Keratinocyte (primary cell): ENCODE results near the gene ALG3. TPM values are rescaled to one million over a fixed set of nuclear protein-coding genes. Genes with fewer than 3 reads are reported as not detected.

Experiments used
- DNase-seq: peaks from one replicate; pipeline ENCODE4 v3.0.0-alpha.2; 2011; ENCODE audit warnings: low read depth, missing footprints, low spot score
- FAIRE-seq: peaks from 2 replicates; lab custom pipeline; 2011; peaks lifted over from hg19 to GRCh38; lab: Jason Lieb, UNC
- H2AFZ ChIP-seq: 2 replicates; pipeline ENCODE4 v1.6.0; 2012; ENCODE audit warnings: low read length, control low read depth, inconsistent platforms; ENCODE audit not compliant: control insufficient read depth
- H3K27ac ChIP-seq: 2 replicates; pipeline ENCODE4 v1.5.1; 2011; ENCODE audit warnings: low read length; ENCODE audit not compliant: control insufficient read depth, insufficient read depth
- H3K27me3 ChIP-seq: 3 replicates; pipeline ENCODE4 v1.6.0; 2011; ENCODE audit warnings: low read length; ENCODE audit not compliant: control insufficient read depth, insufficient read depth; ENCODE audit errors: extremely low read depth
- H3K36me3 ChIP-seq, 2 experiments: 2 replicates in 1 of 2; 3 replicates in 1 of 2; pipeline ENCODE4 v1.5.1; 2011; ENCODE audit warnings: low read length in 2 of 2, mild to moderate bottlenecking in 1 of 2; ENCODE audit not compliant: control insufficient read depth in 2 of 2, insufficient read depth in 2 of 2; ENCODE audit errors: extremely low read depth in 1 of 2
- H3K4me1 ChIP-seq: 3 replicates; pipeline ENCODE4 v1.5.1; 2011; ENCODE audit warnings: low read length; ENCODE audit not compliant: control insufficient read depth, insufficient read depth; ENCODE audit errors: extremely low read depth
- H3K4me2 ChIP-seq: 3 replicates; pipeline ENCODE4 v1.6.0; 2011; ENCODE audit warnings: low read depth, low read length; ENCODE audit not compliant: control insufficient read depth, insufficient read depth; ENCODE audit errors: extremely low read depth
- H3K4me3 ChIP-seq, 3 experiments: fragments of 200-600 bp in 1 of 3; sonication (generic) in 1 of 3; 2 replicates in 2 of 3; 3 replicates in 1 of 3; pipeline ENCODE4 v1.5.1; 2011 to 2016; ENCODE audit warnings: low read length in 3 of 3, mild to moderate bottlenecking in 3 of 3, control low read depth in 2 of 3, inconsistent platforms in 1 of 3, low read depth in 1 of 3, mixed read lengths in 1 of 3, mixed run types in 1 of 3, moderate library complexity in 1 of 3; ENCODE audit not compliant: control insufficient read depth in 2 of 3, insufficient read depth in 2 of 3; ENCODE audit errors: extremely low read depth in 1 of 3
- H3K79me2 ChIP-seq: 2 replicates; pipeline ENCODE4 v1.6.0; 2012; ENCODE audit warnings: low read length; ENCODE audit not compliant: control insufficient read depth, insufficient read depth
- H3K9ac ChIP-seq: 3 replicates; pipeline ENCODE4 v1.6.0; 2011; ENCODE audit warnings: low read length; ENCODE audit not compliant: control insufficient read depth, insufficient read depth; ENCODE audit errors: extremely low read depth
- H3K9me1 ChIP-seq: 3 replicates; pipeline ENCODE4 v1.6.0; 2011; ENCODE audit warnings: low read length; ENCODE audit not compliant: control insufficient read depth, insufficient read depth; ENCODE audit errors: extremely low read depth
- H3K9me3 ChIP-seq: 2 replicates; pipeline ENCODE4 v1.5.1; 2012; ENCODE audit warnings: low read depth, low read length; ENCODE audit not compliant: control insufficient read depth
- H4K20me1 ChIP-seq: 3 replicates; pipeline ENCODE4 v1.6.0; 2011; ENCODE audit warnings: low read length; ENCODE audit not compliant: control insufficient read depth, insufficient read depth; ENCODE audit errors: extremely low read depth
- EZH2 ChIP-seq: IDR thresholded peaks from one replicate; pipeline ENCODE4 v1.6.1; 2012; ENCODE audit warnings: inconsistent platforms, mild to moderate bottlenecking, low read length, moderate library complexity
- dilution Hi-C: fragments of 300-500 bp; cut with MboI; formaldehyde crosslinking; loops from one replicate; pipeline ENCODE4 v1.7.0; 2020; ENCODE audit warnings: low sequenced_read_pairs; ENCODE audit not compliant: extremely low pct_ligation_motif_present
- polyA plus RNA-seq, 5 experiments: library from polyadenylated mRNA; depleted of rRNA in 3 of 5; stranded (reverse) in 3 of 5; stranded (forward) in 1 of 5; unstranded in 1 of 5; fragments of >200 nt; gene quantifications; 1 replicate in 1 of 5; 2 replicates in 3 of 5; 3 replicates in 1 of 5; pipeline versions ENCODE4 v1.2.1 to v1.2.3, GENCODE V29; 2011 to 2012; ENCODE audit warnings: missing spikeins in 2 of 5, low read depth in 1 of 5, low replicate concordance in 1 of 5
- TF ChIP-seq, protein P1 (sequence below), 3 experiments: IDR thresholded peaks in 1 of 3; conservative IDR thresholded peaks in 1 of 3; optimal IDR thresholded peaks in 1 of 3; 2 replicates in 2 of 3; 3 replicates in 1 of 3; pipeline versions ENCODE3 to v1.5.1; 2011; ENCODE audit warnings: low read length in 3 of 3, mild to moderate bottlenecking in 3 of 3, moderate library complexity in 2 of 3, control low read depth in 1 of 3, inconsistent platforms in 1 of 3; ENCODE audit not compliant: insufficient read depth in 2 of 3; ENCODE audit errors: extremely low read depth in 1 of 3

Gene ALG3
- polyA plus RNA-seq, 1 donor (not counting 4 experiments of a cell fraction or from before 2014, with no cell fraction given), result 48.2 TPM

- Histone ChIP-seq H3K9ac (no peak overlapping the region), H3K27me3 (peaks cover 4% of the 10 kb centered on the region), H3K9me3 (no peaks in the 10 kb centered on the region), H2AFZ (no peak overlapping the region), H3K36me3 (no peaks in the 10 kb centered on the region), H3K9me1 (no peaks in the 10 kb centered on the region), H3K79me2 (no peaks in the 10 kb centered on the region), H3K27ac (no peak overlapping the region), H4K20me1 (no peaks in the 10 kb centered on the region), H3K4me1 (no peaks in the 10 kb centered on the region), H3K4me3 (no peak overlapping the region), H3K4me2 (no peak overlapping the region)
- DNase-seq (no peak), FAIRE-seq (no peak)
- dilution Hi-C loops, result no loop called here
- TF ChIP-seq EZH2, result no peak
- TF ChIP-seq, protein P1, sequence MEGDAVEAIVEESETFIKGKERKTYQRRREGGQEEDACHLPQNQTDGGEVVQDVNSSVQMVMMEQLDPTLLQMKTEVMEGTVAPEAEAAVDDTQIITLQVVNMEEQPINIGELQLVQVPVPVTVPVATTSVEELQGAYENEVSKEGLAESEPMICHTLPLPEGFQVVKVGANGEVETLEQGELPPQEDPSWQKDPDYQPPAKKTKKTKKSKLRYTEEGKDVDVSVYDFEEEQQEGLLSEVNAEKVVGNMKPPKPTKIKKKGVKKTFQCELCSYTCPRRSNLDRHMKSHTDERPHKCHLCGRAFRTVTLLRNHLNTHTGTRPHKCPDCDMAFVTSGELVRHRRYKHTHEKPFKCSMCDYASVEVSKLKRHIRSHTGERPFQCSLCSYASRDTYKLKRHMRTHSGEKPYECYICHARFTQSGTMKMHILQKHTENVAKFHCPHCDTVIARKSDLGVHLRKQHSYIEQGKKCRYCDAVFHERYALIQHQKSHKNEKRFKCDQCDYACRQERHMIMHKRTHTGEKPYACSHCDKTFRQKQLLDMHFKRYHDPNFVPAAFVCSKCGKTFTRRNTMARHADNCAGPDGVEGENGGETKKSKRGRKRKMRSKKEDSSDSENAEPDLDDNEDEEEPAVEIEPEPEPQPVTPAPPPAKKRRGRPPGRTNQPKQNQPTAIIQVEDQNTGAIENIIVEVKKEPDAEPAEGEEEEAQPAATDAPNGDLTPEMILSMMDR (optimal IDR thresholded peaks at IDR 0.05 in 1 of 3, IDR thresholded peaks at IDR 0.05 in 1 of 3, conservative IDR thresholded peaks at IDR 0.05 in 1 of 3; ENCODE audit: extremely low read depth in 1 of 3, insufficient read depth in 2 of 3, low read length in 3 of 3), result no peak
Measured at GRCh38 chr3:184211297-184211696, 37.5 kb downstream of the ALG3 start.

DNA sequence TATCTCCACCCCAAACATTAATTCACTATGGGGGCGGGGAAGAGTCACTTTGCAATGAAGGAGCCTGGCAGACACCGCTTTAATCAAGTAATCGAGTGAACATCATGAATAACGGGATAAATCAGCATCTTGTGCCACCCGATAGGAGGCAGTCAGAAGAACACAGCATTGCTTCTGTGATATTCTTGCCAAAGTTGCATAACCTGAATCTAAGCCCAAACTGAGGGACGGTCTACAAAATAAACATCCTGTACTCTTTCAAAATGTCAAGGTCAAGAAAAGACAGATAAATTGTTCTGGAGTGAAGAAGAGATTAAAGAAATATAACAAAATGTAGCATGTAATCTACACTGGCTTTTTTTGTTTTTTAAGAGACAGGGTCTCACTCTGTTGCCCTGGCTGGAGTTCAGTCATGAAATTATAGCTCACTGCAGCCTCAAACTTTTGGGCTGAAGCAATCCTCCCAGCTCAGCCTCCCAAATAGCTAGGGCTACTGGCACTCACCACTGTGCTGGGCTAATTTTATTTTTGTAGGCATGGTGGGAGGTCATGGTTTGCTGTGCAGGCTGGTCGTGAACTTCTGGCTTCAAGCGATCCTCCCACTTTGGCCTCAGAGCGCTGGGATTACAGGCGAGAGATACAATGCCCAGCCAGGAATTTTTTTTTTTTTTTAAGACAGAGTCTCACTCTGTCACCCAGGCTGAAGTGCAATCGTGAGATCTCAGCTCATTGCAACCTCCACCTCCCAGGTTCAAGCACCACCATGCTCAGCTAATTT, 39.4 kb downstream of the ALG3 start:
- no peaks in the 10 kb centered on the region for H3K79me2 ChIP-seq
- no peaks in the 10 kb centered on the region for H3K9me3 ChIP-seq
- H3K4me1 ChIP-seq, result no peaks in the 10 kb centered on the region
- H3K36me3 ChIP-seq, result no peaks in the 10 kb centered on the region
- H3K4me3 ChIP-seq, result no peak overlapping the region
- no peak for TF ChIP-seq EZH2
- TF ChIP-seq, protein P1 (optimal IDR thresholded peaks at IDR 0.05 in 1 of 3, IDR thresholded peaks at IDR 0.05 in 1 of 3, conservative IDR thresholded peaks at IDR 0.05 in 1 of 3; ENCODE audit: extremely low read depth in 1 of 3, insufficient read depth in 2 of 3, low read length in 3 of 3), result no peak
- no peaks in the 10 kb centered on the region for H4K20me1 ChIP-seq
- no peak for DNase-seq
- no peak overlapping the region for H3K9ac ChIP-seq
- H3K9me1 ChIP-seq, result no peaks in the 10 kb centered on the region
- H3K27me3 ChIP-seq, result peaks cover 6% of the 10 kb centered on the region
- H3K27ac ChIP-seq, result no peak overlapping the region
- no peak for FAIRE-seq
- H2AFZ ChIP-seq, result no peak overlapping the region
- no peak overlapping the region for H3K4me2 ChIP-seq
- dilution Hi-C loops, result no loop called here
